Astrocyte (in vitro differentiated cells and primary cell): ENCODE results near the gene KRT222. TPM values are rescaled to one million over a fixed set of nuclear protein-coding genes. Genes with fewer than 3 reads are reported as not detected.

Experiments used
- total RNA-seq: library from RNA; stranded (reverse); gene quantifications from 2 replicates; pipeline ENCODE4 v1.2.1, GENCODE V29; 2021

Gene KRT222
- total RNA-seq, 1 donor from 2014 or later: 0.14 TPM

Other genes starting within 250 kb of the KRT222 start
- 7.3 and 12.6 TPM in 2 replicates for gene TOP2A, start 247.3 kb downstream of the KRT222 start, total RNA-seq
- gene IGFBP4, start 221.7 kb downstream of the KRT222 start, total RNA-seq: 134 and 142 TPM in 2 replicates
- gene TNS4, start 163.6 kb downstream of the KRT222 start, total RNA-seq: not detected in 2 replicates
- not detected in 2 replicates for gene CCR7, start 99.7 kb downstream of the KRT222 start, total RNA-seq
- gene SMARCE1, start 17.4 kb downstream of the KRT222 start, total RNA-seq: 75.0 and 89.5 TPM in 2 replicates
- gene KRT24, start 38.6 kb upstream of the KRT222 start, total RNA-seq: not detected in 2 replicates
- not detected in 2 replicates for gene KRT25, start 90.2 kb upstream of the KRT222 start, total RNA-seq
- gene KRT26, start 107.0 kb upstream of the KRT222 start, total RNA-seq: not detected in 2 replicates
- not detected in 2 replicates for gene KRT27, start 117.4 kb upstream of the KRT222 start, total RNA-seq
- not detected in 2 replicates for gene KRT28, start 134.8 kb upstream of the KRT222 start, total RNA-seq
- 49.7 and 50.6 TPM in 2 replicates for gene KRT10, start 157.4 kb upstream of the KRT222 start, total RNA-seq
- not detected in 2 replicates for gene KRT12, start 202.0 kb upstream of the KRT222 start, total RNA-seq
- gene KRT20, start 220.1 kb upstream of the KRT222 start, total RNA-seq: not detected in 2 replicates